SK-N-SH (cell line): ENCODE results near the gene ENOX1. TPM values are rescaled to one million over a fixed set of nuclear protein-coding genes. Genes with fewer than 3 reads are reported as not detected.
A peak's percentile ranks its signal among the peaks of the same experiment; 100 is the strongest.

Experiments
- CTCF ChIA-PET: fragments of 300-600, 350-600 bp; formaldehyde crosslinking; extraction: SDS; loops from one replicate; lab custom pipeline; 2021; lab: Yijun Ruan, JAX
- POLR2A ChIA-PET: fragments of 350-600 bp; sonication (Branson Sonifier 250); formaldehyde crosslinking; extraction: SDS; loops from one replicate; lab custom pipeline; 2020; ENCODE audit warnings: antibody characterized with exemption, inconsistent platforms; lab: Yijun Ruan, JAX
- DNase-seq: peaks from one replicate; pipeline ENCODE4 v3.0.0; 2012
- H2AFZ ChIP-seq: fragments of 200-600 bp; sonication (generic); 2 replicates; pipeline ENCODE4 v1.8.1; 2016; ENCODE audit warnings: antibody characterized with exemption, mild to moderate bottlenecking, low read depth
- H3F3A ChIP-seq: fragments of 200-600 bp; sonication (generic); replicated peaks from 2 replicates; pipeline ENCODE3; 2016; ENCODE audit warnings: antibody characterized with exemption, mild to moderate bottlenecking; ENCODE audit not compliant: insufficient read depth
- H3K27ac ChIP-seq, 2 experiments: fragments of 200-500 bp in 1 of 2; fragments of 200-600 bp in 1 of 2; sonication (Bioruptor generic) in 1 of 2; sonication (generic), shearing (Covaris generic) in 1 of 2; 2 replicates each; pipeline versions ENCODE4 v1.5.1 to v1.6.1; 2014 to 2016; ENCODE audit warnings: low read depth in 2 of 2, inconsistent platforms in 1 of 2, low read length in 1 of 2, mild to moderate bottlenecking in 1 of 2, mixed read lengths in 1 of 2
- H3K27me3 ChIP-seq: fragments of 200-600 bp; sonication (generic), shearing (Covaris generic); 2 replicates; pipeline ENCODE4 v1.6.1; 2016; ENCODE audit warnings: mixed run types; ENCODE audit not compliant: insufficient read depth
- H3K36me3 ChIP-seq, 2 experiments: fragments of 200-500 bp in 1 of 2; fragments of 200-600 bp in 1 of 2; sonication (Bioruptor generic) in 1 of 2; sonication (generic) in 1 of 2; replicated peaks in 1 of 2; 2 replicates each; pipeline versions ENCODE3 to v1.5.1; 2014 to 2016; ENCODE audit warnings: low read length in 1 of 2, mild to moderate bottlenecking in 1 of 2; ENCODE audit not compliant: insufficient read depth in 2 of 2, control insufficient read depth in 1 of 2
- H3K4me1 ChIP-seq, 2 experiments: fragments of 200-500 bp in 1 of 2; fragments of 200-600 bp in 1 of 2; sonication (Bioruptor generic) in 1 of 2; sonication (generic), shearing (Covaris generic) in 1 of 2; 2 replicates each; pipeline versions ENCODE4 v1.5.1 to v1.6.1; 2014 to 2016; ENCODE audit warnings: low read depth in 1 of 2, low read length in 1 of 2, mixed run types in 1 of 2; ENCODE audit not compliant: insufficient read depth in 2 of 2, control insufficient read depth in 1 of 2
- H3K4me2 ChIP-seq: fragments of 200-600 bp; sonication (generic), shearing (Covaris generic); 2 replicates; pipeline ENCODE4 v1.6.1; 2017; ENCODE audit warnings: mixed run types
- H3K4me3 ChIP-seq, 2 experiments: fragments of 200-500 bp in 1 of 2; fragments of 200-600 bp in 1 of 2; sonication (Bioruptor generic) in 1 of 2; sonication (generic), shearing (Covaris generic) in 1 of 2; 2 replicates each; pipeline versions ENCODE4 v1.5.1 to v1.8.1; 2014 to 2016; ENCODE audit warnings: low read depth in 2 of 2, inconsistent platforms in 1 of 2, low read length in 1 of 2, mild to moderate bottlenecking in 1 of 2, mixed read lengths in 1 of 2, moderate library complexity in 1 of 2
- H3K79me2 ChIP-seq: fragments of 200-600 bp; sonication (generic); 2 replicates; pipeline ENCODE4 v1.8.1; 2017; ENCODE audit warnings: mild to moderate bottlenecking; ENCODE audit not compliant: insufficient read depth
- H3K9ac ChIP-seq: fragments of 200-600 bp; sonication (generic); 2 replicates; pipeline ENCODE4 v1.6.1; 2017; ENCODE audit warnings: mixed run types
- H3K9me2 ChIP-seq: fragments of 200-600 bp; sonication (generic); 2 replicates; pipeline ENCODE4 v1.6.1; 2017; ENCODE audit warnings: mixed run types
- H3K9me3 ChIP-seq: fragments of 200-600 bp; sonication (generic); 2 replicates; pipeline ENCODE4 v1.6.1; 2017; ENCODE audit warnings: mixed run types, mild to moderate bottlenecking, moderate library complexity
- H4K20me1 ChIP-seq: fragments of 200-600 bp; sonication (generic); 2 replicates; pipeline ENCODE4 v1.6.1; 2017; ENCODE audit warnings: mild to moderate bottlenecking, mixed run types; ENCODE audit not compliant: insufficient read depth
- CTCF ChIP-seq: fragments of 200-600 bp; sonication (generic); IDR thresholded peaks from 2 replicates; pipeline ENCODE4 v1.6.1; 2017; ENCODE audit warnings: antibody characterized with exemption, mild to moderate bottlenecking, moderate library complexity
- ELF1 ChIP-seq: IDR thresholded peaks from 2 replicates; pipeline ENCODE4 v1.4.0; 2012
- FOSL2 ChIP-seq: IDR thresholded peaks from 2 replicates; pipeline ENCODE4 v1.4.0; 2012; ENCODE audit warnings: low read depth, mild to moderate bottlenecking, moderate library complexity, borderline replicate concordance
- FOXM1 ChIP-seq: IDR thresholded peaks from 2 replicates; pipeline ENCODE4 v1.4.0; 2012; ENCODE audit warnings: low read depth, mild to moderate bottlenecking
- GATA2 ChIP-seq: sonication (generic); formaldehyde crosslinking; IDR thresholded peaks from 2 replicates; pipeline ENCODE4 v1.5.0; 2020; ENCODE audit warnings: mild to moderate bottlenecking, missing genetic modification reagents
- MAX ChIP-seq: IDR thresholded peaks from 2 replicates; pipeline ENCODE4 v1.4.0; 2012; ENCODE audit warnings: low read depth
- MEF2A ChIP-seq: IDR thresholded peaks from 2 replicates; pipeline ENCODE4 v1.4.0; 2012; ENCODE audit warnings: low read depth, borderline replicate concordance
- NFIC ChIP-seq: IDR thresholded peaks from 2 replicates; pipeline ENCODE4 v1.4.0; 2012; ENCODE audit warnings: borderline replicate concordance
- POLR2AphosphoS5 ChIP-seq: IDR thresholded peaks from 2 replicates; pipeline ENCODE4 v1.6.1; 2012; ENCODE audit warnings: low read depth, low read length
- RCOR1 ChIP-seq: fragments of 150-350 bp; IDR thresholded peaks from 2 replicates; pipeline ENCODE4 v1.6.1; 2017; ENCODE audit warnings: antibody characterized with exemption, low read length
- REST ChIP-seq: IDR thresholded peaks from 2 replicates; pipeline ENCODE4 v1.6.1; 2012; ENCODE audit warnings: mild to moderate bottlenecking, low read depth, low read length, moderate library complexity
- RFX5 ChIP-seq: IDR thresholded peaks from 2 replicates; pipeline ENCODE4 v1.6.1; 2012; ENCODE audit warnings: mild to moderate bottlenecking, improper control_type of control experiment, low read length
- TCF12 ChIP-seq: IDR thresholded peaks from 2 replicates; pipeline ENCODE4 v1.4.0; 2012
- TEAD4 ChIP-seq: IDR thresholded peaks from 2 replicates; pipeline ENCODE4 v1.4.0; 2012; ENCODE audit warnings: mild to moderate bottlenecking, borderline replicate concordance; ENCODE audit not compliant: insufficient read depth
- YY1 ChIP-seq: IDR thresholded peaks from 2 replicates; pipeline ENCODE4 v1.4.0; 2012; ENCODE audit warnings: low read depth, mild to moderate bottlenecking
- ZBTB33 ChIP-seq: IDR thresholded peaks from 2 replicates; pipeline ENCODE4 v1.4.0; 2012; ENCODE audit warnings: low read depth, borderline replicate concordance
- WGBS: methylation state at CpG from one replicate; pipeline ENCODE4 v1.1.6; 2017; ENCODE audit warnings: low lambda C conversion rate; 5-methylcytosine and 5-hydroxymethylcytosine counted together
- polyA plus RNA-seq, 3 experiments: library from polyadenylated mRNA; depleted of rRNA; stranded (reverse); fragments of >200 nt; gene quantifications; 2 replicates each; pipeline ENCODE4 v1.2.3, GENCODE V29; 2012
- TF ChIP-seq, protein P1 (sequence below): fragments of 150-350 bp; IDR thresholded peaks from 2 replicates; pipeline ENCODE4 v1.6.1; 2017; ENCODE audit warnings: antibody characterized with exemption, low read length, low read depth, borderline replicate concordance
- TF ChIP-seq, protein P2 (sequence below): IDR thresholded peaks from 2 replicates; pipeline ENCODE4; 2012

The ENOX1 gene
- polyA plus RNA-seq, 1 of the 3 experiments (the other 2 are of a cell fraction), result 5.8 TPM

- H3K4me2 ChIP-seq, result no peak overlapping the region
- H3K9me2 ChIP-seq, result no peaks in the 10 kb centered on the region
- POLR2A ChIA-PET, result no interaction called here
- H3K9me3 ChIP-seq, result no peaks in the 10 kb centered on the region
- H3K4me1 ChIP-seq, result peaks cover 5 to 6% of the 10 kb centered on the region in 2 experiments
- no peak overlapping the region for H3K27ac ChIP-seq
- no peak overlapping the region for H3K4me3 ChIP-seq
- H3K79me2 ChIP-seq, result no peaks in the 10 kb centered on the region
- no peaks in the 10 kb centered on the region for H3F3A ChIP-seq
- no peak overlapping the region for H3K9ac ChIP-seq
- DNase-seq, result no peak
- no peak overlapping the region for H2AFZ ChIP-seq
- H3K36me3 ChIP-seq, result no peaks in the 10 kb centered on the region
- peak; percentile 28 for TF ChIP-seq TCF12
- TF ChIP-seq YY1, result no peak
- CTCF ChIA-PET, result no interaction called here
- WGBS, result 89% methylated on average over 3 of the region's 3 CpGs
- no peaks in the 10 kb centered on the region for H4K20me1 ChIP-seq
- H3K27me3 ChIP-seq, result no peaks in the 10 kb centered on the region
Observed at GRCh38 chr13:43688227-43688907, 98.4 kb downstream of the ENOX1 start.

- DNase-seq, result no peak
- Histone ChIP-seq H3K9me3 (no peaks in the 10 kb centered on the region), H3K79me2 (no peaks in the 10 kb centered on the region), H3K9me2 (no peaks in the 10 kb centered on the region), H3F3A (no peaks in the 10 kb centered on the region), H3K9ac (peak overlapping the region; percentile 38; the same call in 1 of the 2 replicates), H3K36me3 (no peaks in the 10 kb centered on the region), H3K27ac (peak overlapping the region in 1 of 2 experiments; percentile 87; a peak in 2 of 4 replicates), H4K20me1 (no peaks in the 10 kb centered on the region), H3K27me3 (no peaks in the 10 kb centered on the region), H3K4me1 (peaks cover 5 to 6% of the 10 kb centered on the region in 2 experiments), H3K4me3 (no peak overlapping the region; a peak in 1 of 4 replicates), H2AFZ (no peak overlapping the region), H3K4me2 (peak overlapping the region; percentile 23)
- TF ChIP-seq YY1 (no peak), FOSL2 (no peak), REST (no peak), TEAD4 (no peak), GATA2 (CRISPR knock-in tag) (no peak), RFX5 (no peak), MEF2A (no peak), NFIC (no peak), ELF1 (no peak), MAX (no peak), POLR2AphosphoS5 (no peak), RCOR1 (no peak), CTCF (no peak), ZBTB33 (no peak), TCF12 (no peak), FOXM1 (no peak)
- TF ChIP-seq, protein P1, sequence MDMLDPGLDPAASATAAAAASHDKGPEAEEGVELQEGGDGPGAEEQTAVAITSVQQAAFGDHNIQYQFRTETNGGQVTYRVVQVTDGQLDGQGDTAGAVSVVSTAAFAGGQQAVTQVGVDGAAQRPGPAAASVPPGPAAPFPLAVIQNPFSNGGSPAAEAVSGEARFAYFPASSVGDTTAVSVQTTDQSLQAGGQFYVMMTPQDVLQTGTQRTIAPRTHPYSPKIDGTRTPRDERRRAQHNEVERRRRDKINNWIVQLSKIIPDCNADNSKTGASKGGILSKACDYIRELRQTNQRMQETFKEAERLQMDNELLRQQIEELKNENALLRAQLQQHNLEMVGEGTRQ, result no peak
- TF ChIP-seq, protein P2, sequence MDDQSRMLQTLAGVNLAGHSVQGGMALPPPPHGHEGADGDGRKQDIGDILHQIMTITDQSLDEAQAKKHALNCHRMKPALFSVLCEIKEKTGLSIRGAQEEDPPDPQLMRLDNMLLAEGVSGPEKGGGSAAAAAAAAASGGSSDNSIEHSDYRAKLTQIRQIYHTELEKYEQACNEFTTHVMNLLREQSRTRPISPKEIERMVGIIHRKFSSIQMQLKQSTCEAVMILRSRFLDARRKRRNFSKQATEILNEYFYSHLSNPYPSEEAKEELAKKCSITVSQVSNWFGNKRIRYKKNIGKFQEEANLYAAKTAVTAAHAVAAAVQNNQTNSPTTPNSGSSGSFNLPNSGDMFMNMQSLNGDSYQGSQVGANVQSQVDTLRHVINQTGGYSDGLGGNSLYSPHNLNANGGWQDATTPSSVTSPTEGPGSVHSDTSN, result no peak
- WGBS, result 75% methylated on average over 4 of the region's 4 CpGs
- POLR2A ChIA-PET, result no interaction called here
- CTCF ChIA-PET, result no interaction called here
Observed at GRCh38 chr13:43687038-43687437, 99.7 kb downstream of the ENOX1 start.
